Adrenal gland (tissue), 5 donors: ENCODE results near the gene TOM1.

Experiments used
- CTCF ChIP-seq, 6 experiments: fragments of 450-650 bp in 4 of 6; fragments of 200-600 bp in 2 of 6; sonication (generic) in 1 of 6; IDR thresholded peaks; 1 replicate in 5 of 6; 2 replicates in 1 of 6; pipeline versions ENCODE4 v1.5.1 to v1.8.0; 2016 to 2021; ENCODE audit warnings: antibody characterized with exemption in 6 of 6, mild to moderate bottlenecking in 2 of 6, moderate library complexity in 1 of 6
- POLR2A ChIP-seq, 2 donors: fragments of 450-650 bp; IDR thresholded peaks; one replicate each; pipeline ENCODE4 v1.6.1; 2017; ENCODE audit warnings: antibody characterized with exemption in 2 of 2, mild to moderate bottlenecking in 2 of 2, moderate library complexity in 1 of 2
- donor health status: DM: no; HTN: no; CAD: no.

- TF ChIP-seq POLR2A (IDR thresholded peaks at IDR 0.05) = no peak
- TF ChIP-seq CTCF (IDR thresholded peaks at IDR 0.05) = no peak
Observed at GRCh38 chr22:35394810-35395563, 95.3 kb downstream of the TOM1 start.
